Mesenchymal stem cell (in vitro differentiated cells and primary cell): ENCODE results near the gene AOPEP.

ENCODE experiments used
- DNase-seq: peaks from one replicate; pipeline ENCODE4 v3.0.0-alpha.2; 2013
- H2AFZ ChIP-seq: one replicate; pipeline ENCODE4 v1.6.1; 2013; ENCODE audit warnings: low read depth, mild to moderate bottlenecking, control low read depth, inconsistent platforms, low read length, moderate library complexity
- H2AK5ac ChIP-seq: 2 replicates; pipeline ENCODE4 v1.6.1; 2013; ENCODE audit warnings: low read length, moderate library complexity, mild to moderate bottlenecking, inconsistent platforms; ENCODE audit not compliant: severe bottlenecking
- H2BK120ac ChIP-seq: one replicate; pipeline ENCODE4 v1.6.1; 2013; ENCODE audit warnings: low read depth, mild to moderate bottlenecking, inconsistent platforms, low read length, moderate library complexity
- H2BK12ac ChIP-seq, 2 experiments: one replicate each; pipeline ENCODE4 v1.6.1; 2013; ENCODE audit warnings: inconsistent platforms in 2 of 2, low read length in 2 of 2, mild to moderate bottlenecking in 2 of 2, moderate library complexity in 2 of 2, control low read depth in 1 of 2
- H2BK15ac ChIP-seq: one replicate; pipeline ENCODE4 v1.6.1; 2013; ENCODE audit warnings: mild to moderate bottlenecking, low read depth, inconsistent platforms; ENCODE audit not compliant: poor library complexity, severe bottlenecking
- H2BK5ac ChIP-seq: 2 replicates; pipeline ENCODE4 v1.6.1; 2013; ENCODE audit warnings: low read depth, mild to moderate bottlenecking, low read length, control low read depth, inconsistent platforms; ENCODE audit not compliant: poor library complexity, severe bottlenecking
- H3K14ac ChIP-seq, 2 experiments: one replicate each; pipeline ENCODE4 v1.6.1; 2013; ENCODE audit warnings: inconsistent platforms in 2 of 2, low read length in 2 of 2, control low read depth in 1 of 2, mild to moderate bottlenecking in 1 of 2, moderate library complexity in 1 of 2
- H3K18ac ChIP-seq, 2 experiments: one replicate each; pipeline ENCODE4 v1.6.1; 2013; ENCODE audit warnings: inconsistent platforms in 2 of 2, low read length in 2 of 2, control low read depth in 1 of 2, low read depth in 1 of 2, mild to moderate bottlenecking in 1 of 2
- H3K23ac ChIP-seq, 2 experiments: one replicate each; pipeline ENCODE4 v1.6.1; 2013; ENCODE audit warnings: inconsistent platforms in 2 of 2, low read length in 2 of 2, mild to moderate bottlenecking in 2 of 2, moderate library complexity in 2 of 2, control low read depth in 1 of 2
- H3K27ac ChIP-seq: 2 replicates; pipeline ENCODE4 v1.5.1; 2013; ENCODE audit warnings: mild to moderate bottlenecking, moderate library complexity, low read length, control low read depth, inconsistent platforms; ENCODE audit not compliant: poor library complexity, severe bottlenecking
- H3K27me3 ChIP-seq, 2 experiments: 2 replicates each; pipeline versions ENCODE4 v1.6.1 to v1.7.0; 2013; ENCODE audit warnings: low read length in 2 of 2, mild to moderate bottlenecking in 2 of 2, moderate library complexity in 2 of 2, control low read depth in 1 of 2, inconsistent platforms in 1 of 2; ENCODE audit not compliant: control insufficient read depth in 1 of 2, insufficient read depth in 1 of 2
- H3K36me3 ChIP-seq, 2 experiments: 2 replicates each; pipeline versions ENCODE4 v1.6.1 to v1.7.0; 2013; ENCODE audit warnings: low read length in 2 of 2, control low read depth in 1 of 2, inconsistent platforms in 1 of 2, low read depth in 1 of 2, mild to moderate bottlenecking in 1 of 2; ENCODE audit not compliant: insufficient read depth in 2 of 2, control insufficient read depth in 1 of 2
- H3K4ac ChIP-seq, 2 experiments: one replicate each; pipeline ENCODE4 v1.6.1; 2013; ENCODE audit warnings: inconsistent platforms in 2 of 2, low read length in 2 of 2, mild to moderate bottlenecking in 2 of 2, moderate library complexity in 2 of 2, control low read depth in 1 of 2, low read depth in 1 of 2
- H3K4me1 ChIP-seq: 2 replicates; pipeline ENCODE4 v1.6.1; 2013; ENCODE audit warnings: low read depth, low read length, control low read depth; ENCODE audit not compliant: control insufficient read depth, insufficient read depth
- H3K4me2 ChIP-seq: 2 replicates; pipeline ENCODE4 v1.6.1; 2013; ENCODE audit warnings: low read length, mild to moderate bottlenecking, inconsistent platforms; ENCODE audit not compliant: poor library complexity, severe bottlenecking
- H3K4me3 ChIP-seq, 2 experiments: 2 replicates each; pipeline versions ENCODE4 v1.5.1 to v1.7.0; 2013; ENCODE audit warnings: low read length in 2 of 2, mild to moderate bottlenecking in 2 of 2, control low read depth in 1 of 2, low read depth in 1 of 2; ENCODE audit not compliant: insufficient read depth in 1 of 2
- H3K79me1 ChIP-seq: replicated peaks from 2 replicates; pipeline ENCODE4 v1.6.1; 2013; ENCODE audit warnings: mild to moderate bottlenecking, control low read depth, low read length, inconsistent platforms; ENCODE audit not compliant: poor library complexity, severe bottlenecking
- H3K9ac ChIP-seq: 2 replicates; pipeline ENCODE4 v1.7.0; 2013; ENCODE audit warnings: mild to moderate bottlenecking, low read length, moderate library complexity
- H3K9me3 ChIP-seq: 2 replicates; pipeline ENCODE4 v1.7.0; 2013; ENCODE audit warnings: mild to moderate bottlenecking, low read length; ENCODE audit not compliant: control insufficient read depth
- H4K8ac ChIP-seq: one replicate; pipeline ENCODE4 v1.6.1; 2013; ENCODE audit warnings: inconsistent platforms, mild to moderate bottlenecking, low read length, moderate library complexity
- H4K91ac ChIP-seq: one replicate; pipeline ENCODE4 v1.6.1; 2013; ENCODE audit warnings: mild to moderate bottlenecking, low read length, inconsistent platforms
- whole genome bisulfite sequencing: methylation state at CpG from one replicate; pipeline ENCODE4 v1.1.7; 2013; ENCODE audit warnings: mixed read lengths; 5-methylcytosine and 5-hydroxymethylcytosine counted together

The AOPEP gene

DNA sequence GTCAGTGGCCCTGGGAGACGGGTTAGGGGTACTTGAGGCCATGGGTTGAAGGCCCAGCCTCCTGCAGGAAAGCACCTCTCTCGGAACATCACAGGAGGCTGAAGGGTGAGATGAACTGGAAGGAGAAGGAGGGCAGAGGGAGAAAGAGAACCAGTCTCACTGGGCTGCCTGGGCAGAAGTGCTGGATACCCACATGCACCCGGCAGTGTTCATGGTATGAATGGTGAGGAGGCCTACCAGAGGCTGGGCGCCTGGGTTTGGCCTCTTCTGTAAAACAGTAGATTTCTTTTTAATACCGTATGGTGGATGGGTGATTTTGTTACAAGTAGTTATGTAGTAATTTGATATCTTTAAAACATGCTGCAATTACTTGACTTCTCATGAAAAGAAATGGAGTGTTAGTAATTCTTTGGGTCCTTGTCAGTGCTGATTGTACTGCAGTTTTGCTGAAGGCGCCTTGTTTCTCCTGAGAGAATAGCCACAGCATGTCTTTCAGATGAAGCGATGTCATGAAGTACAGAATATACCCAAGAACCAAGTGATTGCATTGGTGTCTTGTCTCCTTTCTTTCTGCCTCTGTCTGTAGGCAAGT lies 332.4 kb downstream of the AOPEP start:
- no peak overlapping the region for H3K4me2 ChIP-seq
- H4K91ac ChIP-seq, result peak overlapping the region; percentile 5
- peaks cover 22% of the 10 kb centered on the region for H3K4me1 ChIP-seq
- no peak overlapping the region for H2AFZ ChIP-seq
- WGBS, result 94% methylated on average over 7 of the region's 7 CpGs
- H3K79me1 ChIP-seq, result peaks cover 11% of the 10 kb centered on the region
- no peak overlapping the region for H3K27ac ChIP-seq
- no peak overlapping the region for H3K14ac ChIP-seq
- DNase-seq, result no peak
- peak overlapping the region in 1 of 2 experiments; percentile 64 for H2BK12ac ChIP-seq
- H3K18ac ChIP-seq, result peak overlapping the region; percentile 25 to 33
- no peak overlapping the region for H3K9ac ChIP-seq
- no peak overlapping the region for H4K8ac ChIP-seq
- H3K23ac ChIP-seq, result no peak overlapping the region
- no peak overlapping the region for H2BK120ac ChIP-seq
- no peak overlapping the region for H3K4ac ChIP-seq
- no peak overlapping the region for H2BK15ac ChIP-seq
- no peak overlapping the region for H3K4me3 ChIP-seq
- H3K36me3 ChIP-seq, result peaks cover 28 to 33% of the 10 kb centered on the region in 2 experiments
- no peak overlapping the region for H2BK5ac ChIP-seq
- no peaks in the 10 kb centered on the region for H3K27me3 ChIP-seq
- no peak overlapping the region for H2AK5ac ChIP-seq
- H3K9me3 ChIP-seq, result no peaks in the 10 kb centered on the region

DNA sequence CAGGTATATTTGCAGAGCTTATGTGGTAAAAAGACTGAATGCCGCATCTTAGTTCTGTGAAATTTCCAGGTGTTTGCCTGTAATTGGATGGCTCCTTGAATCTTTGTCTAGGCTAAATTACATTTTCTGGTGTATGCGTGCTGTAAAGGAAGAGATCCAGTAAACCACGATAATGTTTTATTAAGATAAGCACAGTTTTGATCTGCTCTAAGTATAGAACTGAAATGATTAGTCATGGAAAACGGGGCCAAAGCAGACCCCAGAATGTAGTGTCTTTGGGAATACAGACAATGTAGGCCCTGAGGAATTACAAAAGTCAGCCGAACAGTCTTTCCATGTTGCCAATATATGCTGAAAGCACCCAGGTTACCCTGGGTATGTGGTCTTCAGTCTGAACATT lies 333.7 kb downstream of the AOPEP start:
- Histone ChIP-seq H2BK15ac (no peak overlapping the region), H3K79me1 (peaks cover 11% of the 10 kb centered on the region), H2AFZ (no peak overlapping the region), H3K27me3 (no peaks in the 10 kb centered on the region), H4K91ac (no peak overlapping the region), H3K4me1 (peaks cover 24% of the 10 kb centered on the region), H2BK12ac (no peak overlapping the region), H3K18ac (no peak overlapping the region), H3K36me3 (peaks cover 38 to 41% of the 10 kb centered on the region in 2 experiments), H3K4ac (no peak overlapping the region), H3K23ac (no peak overlapping the region), H3K27ac (no peak overlapping the region), H3K4me3 (no peak overlapping the region), H2BK5ac (no peak overlapping the region), H2BK120ac (no peak overlapping the region), H4K8ac (no peak overlapping the region), H3K4me2 (no peak overlapping the region), H3K14ac (no peak overlapping the region), H3K9me3 (no peaks in the 10 kb centered on the region), H2AK5ac (no peak overlapping the region), H3K9ac (no peak overlapping the region)
- no peak for DNase-seq
- WGBS, result 76% methylated on average over 5 of the region's 5 CpGs

DNA sequence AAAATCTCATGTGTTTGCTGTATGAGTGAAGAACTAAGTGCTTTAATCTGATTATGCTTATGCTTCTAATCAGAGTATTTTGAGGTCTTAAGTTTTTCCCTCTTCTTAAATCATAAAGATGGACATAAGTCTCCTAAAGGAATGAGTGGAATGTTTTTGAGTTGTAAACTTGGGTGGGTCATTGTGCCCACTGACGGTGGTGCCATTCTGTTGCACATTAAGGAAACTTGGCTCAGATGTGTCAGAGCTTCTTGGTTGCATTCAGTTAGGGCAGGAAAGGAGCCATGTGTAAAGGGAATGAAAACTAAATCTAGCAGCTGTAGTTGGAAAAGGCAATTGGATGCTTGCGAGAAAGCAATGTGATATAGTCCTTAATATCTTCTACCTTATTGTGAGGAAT lies 334.4 kb downstream of the AOPEP start:
- WGBS, result 88% methylated on average over 1 of the region's 2 CpGs
- no peak overlapping the region for H3K4me3 ChIP-seq
- DNase-seq, result no peak
- no peak overlapping the region for H3K9ac ChIP-seq
- H2AFZ ChIP-seq, result no peak overlapping the region
- no peak overlapping the region for H3K23ac ChIP-seq
- H4K8ac ChIP-seq, result no peak overlapping the region
- peaks cover 43 to 45% of the 10 kb centered on the region in 2 experiments for H3K36me3 ChIP-seq
- no peak overlapping the region for H2BK5ac ChIP-seq
- no peak overlapping the region for H3K27ac ChIP-seq
- H3K4ac ChIP-seq, result no peak overlapping the region
- H3K79me1 ChIP-seq, result peaks cover 11% of the 10 kb centered on the region
- H2BK120ac ChIP-seq, result no peak overlapping the region
- H3K4me1 ChIP-seq, result peaks cover 24% of the 10 kb centered on the region
- H3K18ac ChIP-seq, result no peak overlapping the region
- H2BK15ac ChIP-seq, result no peak overlapping the region
- H2AK5ac ChIP-seq, result no peak overlapping the region
- H2BK12ac ChIP-seq, result no peak overlapping the region
- no peak overlapping the region for H3K4me2 ChIP-seq
- H3K27me3 ChIP-seq, result no peaks in the 10 kb centered on the region
- no peaks in the 10 kb centered on the region for H3K9me3 ChIP-seq
- H4K91ac ChIP-seq, result no peak overlapping the region
- H3K14ac ChIP-seq, result no peak overlapping the region

GRCh38 chr9:95061916-95062595 lies 335.6 kb downstream of the AOPEP start:
- Histone ChIP-seq H3K27me3 (no peaks in the 10 kb centered on the region), H3K4me1 (peaks cover 19% of the 10 kb centered on the region), H3K14ac (no peak overlapping the region), H3K36me3 (peaks cover 41 to 55% of the 10 kb centered on the region in 2 experiments), H2BK15ac (no peak overlapping the region), H4K91ac (no peak overlapping the region), H3K27ac (no peak overlapping the region), H3K23ac (no peak overlapping the region), H4K8ac (no peak overlapping the region), H3K4ac (no peak overlapping the region), H3K4me2 (no peak overlapping the region), H3K9ac (no peak overlapping the region), H3K4me3 (no peak overlapping the region), H2BK120ac (no peak overlapping the region), H3K9me3 (no peaks in the 10 kb centered on the region), H3K18ac (no peak overlapping the region), H2AK5ac (no peak overlapping the region), H2BK5ac (no peak overlapping the region), H2BK12ac (no peak overlapping the region), H2AFZ (no peak overlapping the region), H3K79me1 (peaks cover 11% of the 10 kb centered on the region)
- 96% methylated on average over 12 of the region's 13 CpGs for WGBS
- DNase-seq, result no peak
